Kidney epithelial cell (primary cell): Measurements from ENCODE around the gene SKIL. TPM values are rescaled to one million over a fixed set of nuclear protein-coding genes. Genes with fewer than 3 reads are reported as not detected.

Experiments used
- DNase-seq: peaks from one replicate; pipeline ENCODE4 v3.0.0-alpha.2; 2010; ENCODE audit warnings: low read depth
- H3K27me3 ChIP-seq: 2 replicates; pipeline ENCODE4 v1.6.0; 2011; ENCODE audit warnings: low read length; ENCODE audit not compliant: control insufficient read depth, insufficient read depth
- H3K36me3 ChIP-seq: 2 replicates; pipeline ENCODE4 v1.5.1; 2011; ENCODE audit warnings: low read length; ENCODE audit not compliant: control insufficient read depth, insufficient read depth
- H3K4me3 ChIP-seq: 2 replicates; pipeline ENCODE4 v1.5.1; 2011; ENCODE audit warnings: low read depth, mild to moderate bottlenecking, control low read depth, low read length
- total RNA-seq: library from RNA; depleted of rRNA; stranded (reverse); fragments of >200 nt; gene quantifications from 2 replicates; pipeline ENCODE4 v1.2.3, GENCODE V29; 2015
- TF ChIP-seq, protein P1 (sequence below): IDR thresholded peaks from 2 replicates; pipeline ENCODE4 v1.5.1; 2011; ENCODE audit warnings: mild to moderate bottlenecking, moderate library complexity, low read length, control low read depth, inconsistent platforms; ENCODE audit not compliant: insufficient read depth, poor library complexity, severe bottlenecking

SKIL gene
- total RNA-seq, 1 donor from 2014 or later: 108 TPM

DNA sequence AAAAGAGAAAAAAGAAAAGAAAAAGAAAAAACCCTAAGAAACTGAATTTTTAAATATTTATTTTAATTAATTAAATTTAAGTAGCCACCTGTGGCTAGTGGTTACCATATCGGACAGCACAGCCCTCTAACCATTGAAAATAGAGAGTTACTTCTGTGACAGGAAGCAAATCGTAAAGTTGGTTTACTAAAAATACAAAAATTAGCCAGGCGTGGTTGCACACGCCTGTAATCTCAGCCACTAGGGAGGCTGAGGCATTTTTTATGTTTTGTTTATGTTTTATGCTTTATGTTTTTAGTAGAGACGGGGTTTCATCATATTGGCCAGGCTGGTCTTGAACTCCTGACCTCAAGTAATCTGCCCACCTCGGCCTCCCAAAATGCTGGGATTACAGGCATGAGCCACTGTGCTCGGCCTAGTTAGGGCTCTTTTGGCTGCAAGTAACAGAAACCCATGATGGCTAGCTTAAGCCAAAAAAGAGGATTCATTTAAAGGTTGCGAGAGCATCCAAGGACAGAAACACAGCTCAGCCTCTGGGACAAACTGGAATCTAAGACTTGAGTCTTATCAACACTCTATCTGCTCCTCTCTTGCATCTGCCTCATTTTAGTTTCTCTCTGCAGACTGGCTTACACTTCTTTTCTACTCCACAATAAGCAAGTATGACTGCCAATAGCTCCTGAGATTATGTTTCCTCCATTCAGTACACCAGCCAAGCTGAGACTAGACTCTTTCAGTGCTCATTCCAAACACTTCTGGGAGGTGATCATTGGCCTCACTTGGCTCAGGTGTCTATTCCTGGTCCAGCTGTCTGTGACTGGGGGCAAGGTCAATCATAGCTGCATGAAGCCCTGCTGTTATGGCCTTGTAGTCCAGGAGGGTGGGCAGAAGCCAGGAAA is 6.8 kb upstream of the SKIL start:
- Histone ChIP-seq H3K36me3 (no peaks in the 10 kb centered on the region), H3K4me3 (no peak overlapping the region), H3K27me3 (no peaks in the 10 kb centered on the region)
- DNase-seq: no peak
- TF ChIP-seq, protein P1, sequence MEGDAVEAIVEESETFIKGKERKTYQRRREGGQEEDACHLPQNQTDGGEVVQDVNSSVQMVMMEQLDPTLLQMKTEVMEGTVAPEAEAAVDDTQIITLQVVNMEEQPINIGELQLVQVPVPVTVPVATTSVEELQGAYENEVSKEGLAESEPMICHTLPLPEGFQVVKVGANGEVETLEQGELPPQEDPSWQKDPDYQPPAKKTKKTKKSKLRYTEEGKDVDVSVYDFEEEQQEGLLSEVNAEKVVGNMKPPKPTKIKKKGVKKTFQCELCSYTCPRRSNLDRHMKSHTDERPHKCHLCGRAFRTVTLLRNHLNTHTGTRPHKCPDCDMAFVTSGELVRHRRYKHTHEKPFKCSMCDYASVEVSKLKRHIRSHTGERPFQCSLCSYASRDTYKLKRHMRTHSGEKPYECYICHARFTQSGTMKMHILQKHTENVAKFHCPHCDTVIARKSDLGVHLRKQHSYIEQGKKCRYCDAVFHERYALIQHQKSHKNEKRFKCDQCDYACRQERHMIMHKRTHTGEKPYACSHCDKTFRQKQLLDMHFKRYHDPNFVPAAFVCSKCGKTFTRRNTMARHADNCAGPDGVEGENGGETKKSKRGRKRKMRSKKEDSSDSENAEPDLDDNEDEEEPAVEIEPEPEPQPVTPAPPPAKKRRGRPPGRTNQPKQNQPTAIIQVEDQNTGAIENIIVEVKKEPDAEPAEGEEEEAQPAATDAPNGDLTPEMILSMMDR: no peak

GRCh38 chr3:170352936-170353335 is 4.6 kb upstream of the SKIL start:
- Histone ChIP-seq H3K27me3 (no peaks in the 10 kb centered on the region), H3K36me3 (no peaks in the 10 kb centered on the region), H3K4me3 (no peak overlapping the region)
- TF ChIP-seq, protein P1: no peak
- DNase-seq: no peak

DNA sequence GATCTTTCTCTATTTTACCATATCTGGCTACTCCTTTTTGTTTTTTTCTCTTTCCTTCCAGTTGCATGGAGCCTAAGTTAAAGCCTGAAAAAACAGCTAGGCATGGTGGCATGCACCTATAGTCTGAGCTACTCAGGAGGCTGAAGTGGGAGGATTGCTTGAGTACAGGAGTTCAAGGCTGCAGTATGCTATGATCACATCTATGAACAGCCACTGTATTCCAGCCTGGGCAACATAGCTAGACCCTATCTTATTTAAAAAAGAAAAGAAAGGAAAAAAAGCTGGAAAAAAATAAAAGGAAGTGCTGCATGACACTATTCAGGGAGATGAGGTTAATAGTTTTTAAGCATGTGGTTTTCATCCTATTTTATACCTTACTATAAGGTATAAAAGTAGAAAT is 4.0 kb upstream of the SKIL start:
- Histone ChIP-seq H3K36me3 (no peaks in the 10 kb centered on the region), H3K4me3 (no peak overlapping the region), H3K27me3 (no peaks in the 10 kb centered on the region)
- TF ChIP-seq, protein P1: no peak
- no peak for DNase-seq

- Histone ChIP-seq H3K27me3 (no peaks in the 10 kb centered on the region), H3K36me3 (no peaks in the 10 kb centered on the region), H3K4me3 (no peak overlapping the region)
- TF ChIP-seq, protein P1: no peak
- DNase-seq: no peak
Observed at GRCh38 chr3:170354760-170355159, 2.8 kb upstream of the SKIL start.

DNA sequence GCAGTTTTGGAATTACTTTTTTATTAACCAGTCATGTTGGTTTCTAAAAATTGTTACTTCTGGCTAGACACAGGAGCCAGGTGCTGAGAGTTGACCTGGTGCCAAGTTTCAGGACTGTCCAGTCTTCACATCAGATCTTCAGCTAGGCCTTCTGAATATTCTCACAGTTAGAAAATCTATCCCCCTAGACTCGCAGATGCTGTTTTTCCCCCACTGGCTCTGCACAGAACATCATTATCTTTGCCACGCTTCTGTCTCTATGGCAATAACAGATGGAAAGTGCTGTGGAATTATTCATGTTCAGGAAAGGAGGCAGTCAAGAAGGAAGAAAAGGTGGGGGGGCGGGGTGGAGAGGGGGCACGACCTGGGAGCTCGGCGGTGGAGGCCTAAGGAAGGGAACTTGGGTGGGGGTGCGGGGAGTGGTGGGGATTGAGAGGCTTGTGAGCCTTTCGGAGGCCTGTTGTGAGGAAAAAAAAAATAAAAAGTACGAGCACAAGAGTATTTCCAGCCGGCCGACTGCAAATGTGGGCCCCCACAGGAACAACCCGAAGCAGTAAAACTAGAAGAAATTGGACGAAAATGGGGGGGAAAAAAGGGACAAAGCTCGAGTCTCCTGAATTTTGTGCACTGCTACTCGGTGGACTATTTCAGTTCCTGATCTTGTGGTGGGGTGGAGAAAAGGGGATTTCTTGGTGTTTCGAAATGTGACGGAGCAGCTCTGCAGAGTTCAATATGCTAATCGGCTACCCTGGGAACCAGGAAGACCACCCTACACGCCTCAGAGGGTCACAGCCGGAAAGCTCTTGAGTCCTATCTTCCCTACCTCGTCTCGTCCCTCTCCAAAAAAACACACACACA is 1.5 kb upstream of the SKIL start:
- Histone ChIP-seq H3K27me3 (no peaks in the 10 kb centered on the region), H3K4me3 (peak overlapping the region; percentile 31), H3K36me3 (peaks cover 3% of the 10 kb centered on the region)
- TF ChIP-seq, protein P1: no peak
- no peak for DNase-seq
